Calu3 (cell line): ENCODE measurements around the gene C6orf15. TPM values are rescaled to one million over a fixed set of nuclear protein-coding genes. Genes with fewer than 3 reads are reported as not detected.

Source experiments
- BruUV-seq: library from RNA; stranded (reverse); fragments of 400-500 nt; replicated peaks from 2 replicates; lab custom pipeline; 2021; lab: Mats Ljungman, UMichigan
- CTCF ChIA-PET: fragments of 300-600 bp; sonication (Branson Sonifier 250); formaldehyde crosslinking; loops from one replicate; lab custom pipeline; 2022; ENCODE audit warnings: antibody characterized with exemption; lab: Charles Lee
- DNase-seq: peaks from one replicate; pipeline ENCODE4 v3.0.0; 2022
- H3K27ac Mint-ChIP-seq: one replicate; pipeline ENCODE4 v1.8.0; 2022; ENCODE audit warnings: mixed read lengths; ENCODE audit not compliant: unreplicated experiment
- H3K27me3 Mint-ChIP-seq: one replicate; pipeline ENCODE4 v1.8.0; 2022; ENCODE audit warnings: mixed read lengths; ENCODE audit not compliant: unreplicated experiment
- H3K36me3 Mint-ChIP-seq: one replicate; pipeline ENCODE4 v1.8.0; 2022; ENCODE audit warnings: mild to moderate bottlenecking, moderate library complexity, mixed read lengths; ENCODE audit not compliant: insufficient read depth, unreplicated experiment
- H3K4me1 Mint-ChIP-seq: one replicate; pipeline ENCODE4 v1.8.0; 2022; ENCODE audit warnings: mild to moderate bottlenecking, low read depth, mixed read lengths; ENCODE audit not compliant: unreplicated experiment
- H3K4me3 Mint-ChIP-seq: one replicate; pipeline ENCODE4 v1.8.0; 2022; ENCODE audit warnings: mild to moderate bottlenecking, low read depth, moderate library complexity, mixed read lengths; ENCODE audit not compliant: unreplicated experiment
- H3K9me3 Mint-ChIP-seq: one replicate; pipeline ENCODE4 v1.8.0; 2022; ENCODE audit warnings: low read depth, mixed read lengths; ENCODE audit not compliant: unreplicated experiment
- CTCF ChIP-seq: fragments of 200-600 bp; IDR thresholded peaks from one replicate; pipeline ENCODE4 v1.8.0; 2022; ENCODE audit warnings: antibody characterized with exemption; ENCODE audit not compliant: unreplicated experiment
- intact Hi-C: fragments of 100-400 bp; cut with micrococcal nuclease; formaldehyde crosslinking; loops from one replicate; pipeline ENCODE4 v1.10.0; 2022; ENCODE audit not compliant: unreplicated experiment
- total RNA-seq: library from RNA; stranded (reverse); gene quantifications from 2 replicates; pipeline ENCODE4 v1.2.3, GENCODE V29; 2022

C6orf15 gene
- total RNA-seq, 1 experiment from 2014 or later, result not detected

GRCh38 chr6:31086788-31087440 lies 25.5 kb downstream of the C6orf15 start:
- peaks cover 33% of the 10 kb centered on the region for H3K4me1 Mint-ChIP-seq
- H3K4me3 Mint-ChIP-seq, result no peak overlapping the region
- no peaks in the 10 kb centered on the region for H3K27me3 Mint-ChIP-seq
- intact Hi-C loops, result loop anchor here (1.0 to 10.0 kb wide), 5 partner anchors 28 to 602 kb away; partner anchors contain the start of genes HLA-E and PSORS1C1
- no peaks in the 10 kb centered on the region for H3K9me3 Mint-ChIP-seq
- CTCF ChIA-PET, result interaction anchor here (0.6 to 2.4 kb wide), 46 partner anchors 8 to 1043 kb away, joined by 3 to 68 read pairs (median 5); partner anchors contain the start of genes ABCF1, DDR1, DHX16 and FKBPL
- no TSS peak for BruUV-seq
- no peaks in the 10 kb centered on the region for H3K36me3 Mint-ChIP-seq
- DNase-seq, result no peak
- no peak for TF ChIP-seq CTCF
- H3K27ac Mint-ChIP-seq, result no peak overlapping the region

DNA sequence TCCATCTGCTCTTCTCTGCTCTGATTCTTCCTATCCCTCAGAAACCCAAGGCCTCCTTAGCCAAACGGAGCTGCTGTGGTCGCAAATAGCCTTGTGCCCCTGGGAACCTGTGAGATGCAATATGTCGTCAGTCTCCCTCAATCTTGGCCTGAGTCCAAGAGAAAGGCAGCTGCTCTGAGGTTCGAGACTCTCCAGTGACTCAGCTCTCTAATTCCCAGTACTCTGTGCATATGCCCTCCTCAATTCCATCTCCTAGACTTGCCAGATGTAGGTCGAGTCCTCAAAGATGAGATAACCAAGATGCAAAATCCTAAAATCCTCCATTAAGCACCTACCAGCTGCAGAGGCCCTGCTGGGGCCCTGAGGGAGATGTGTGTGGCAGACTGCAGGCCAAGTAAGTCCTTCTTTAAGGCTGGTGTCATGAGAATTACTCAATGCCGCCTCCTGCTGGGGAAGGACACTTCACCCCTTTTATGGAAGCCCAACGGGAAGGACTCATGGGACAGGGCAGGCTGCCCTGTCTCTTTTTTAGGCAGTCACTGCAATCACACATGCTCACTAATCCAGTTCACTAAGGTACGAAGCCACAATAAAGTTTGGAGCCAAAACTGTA lies 28.5 kb downstream of the C6orf15 start:
- Mint-ChIP-seq H3K4me3 (no peak overlapping the region), H3K4me1 (peaks cover 24% of the 10 kb centered on the region), H3K27ac (no peak overlapping the region), H3K36me3 (no peaks in the 10 kb centered on the region), H3K9me3 (no peaks in the 10 kb centered on the region), H3K27me3 (no peaks in the 10 kb centered on the region)
- intact Hi-C loops, result loop anchor here (10.0 kb wide), 1 partner anchor 599 kb away; the partner anchor contains the start of gene HLA-E
- BruUV-seq, result no TSS peak
- peak; percentile 55 for TF ChIP-seq CTCF
- DNase-seq, result peak; percentile 61
- CTCF ChIA-PET, result interaction anchor here (1.4 to 1.8 kb wide), 3 partner anchors 13 to 168 kb away, joined by 4 to 6 read pairs (median 4); partner anchors contain the start of gene PSORS1C1

DNA sequence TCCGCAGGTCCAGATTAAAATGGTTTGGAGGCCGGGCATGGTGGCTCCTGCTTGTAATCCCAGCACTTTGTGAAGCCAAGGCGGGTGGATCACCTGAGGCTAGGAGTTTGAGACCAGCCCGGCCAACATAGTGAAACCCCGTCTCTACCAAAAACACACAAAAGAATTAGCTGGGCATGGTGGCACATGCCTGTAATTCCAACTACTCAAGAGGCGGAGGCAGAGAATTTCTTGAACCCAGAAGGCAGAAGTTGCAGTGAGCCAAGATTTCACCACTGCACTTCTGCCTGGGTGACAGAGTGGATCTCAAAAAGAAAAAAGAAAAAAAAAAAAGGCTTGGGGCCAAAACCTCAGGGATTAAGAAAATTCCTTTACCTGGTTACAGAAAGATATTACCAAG lies 30.5 kb downstream of the C6orf15 start:
- Mint-ChIP-seq H3K36me3 (no peaks in the 10 kb centered on the region), H3K4me1 (peaks cover 12% of the 10 kb centered on the region), H3K27me3 (no peaks in the 10 kb centered on the region), H3K4me3 (no peak overlapping the region), H3K27ac (no peak overlapping the region), H3K9me3 (no peaks in the 10 kb centered on the region)
- intact Hi-C loops, result loop anchor here (10.0 kb wide), 1 partner anchor 597 kb away; the partner anchor contains the start of gene HLA-E
- no peak for TF ChIP-seq CTCF
- no peak for DNase-seq
- no TSS peak for BruUV-seq
- CTCF ChIA-PET, result interaction anchor here (0.6 to 5.1 kb wide), 6 partner anchors 11 to 196 kb away, joined by 3 to 81 read pairs (median 4); partner anchors contain the start of genes PSORS1C1 and VARS2

DNA sequence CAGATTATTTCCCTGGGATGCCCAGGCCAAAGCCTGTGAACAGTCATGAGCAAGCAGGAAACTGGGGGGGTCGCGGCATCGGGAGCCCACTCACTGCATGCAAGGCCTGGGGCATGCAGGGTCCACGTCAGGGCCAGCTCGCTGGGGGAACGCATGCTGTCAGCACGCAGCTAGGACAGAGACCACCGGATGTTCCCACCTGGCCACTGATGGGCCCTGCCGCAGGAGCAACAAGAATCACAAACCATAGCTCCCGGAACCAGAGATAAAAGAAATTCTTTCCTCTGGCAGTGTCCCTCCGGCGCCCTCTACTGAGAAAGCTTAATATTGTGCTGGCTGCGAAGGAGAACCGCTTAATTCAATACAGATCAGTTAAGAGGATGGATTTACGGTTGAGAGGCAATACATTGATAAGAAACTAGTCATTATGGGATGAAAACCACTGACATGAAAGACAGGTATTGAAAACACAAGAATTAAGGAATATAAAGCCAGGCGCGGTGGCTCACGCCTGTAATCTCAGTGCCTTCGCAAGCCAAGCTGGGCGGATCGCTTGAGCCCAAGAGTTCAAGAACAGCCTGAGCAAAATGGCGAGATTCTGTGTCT lies 32.6 kb downstream of the C6orf15 start:
- no TSS peak for BruUV-seq
- intact Hi-C loops, result loop anchor here (2.0 to 10.0 kb wide), 2 partner anchors 165 to 595 kb away; partner anchors contain the start of genes HLA-E and VARS2

More for the DNA sequence above, 32.6 kb downstream of the C6orf15 start:
- TF ChIP-seq CTCF, result peak; percentile 89
- no peaks in the 10 kb centered on the region for H3K27me3 Mint-ChIP-seq
- H3K36me3 Mint-ChIP-seq, result no peaks in the 10 kb centered on the region
- no peaks in the 10 kb centered on the region for H3K9me3 Mint-ChIP-seq
- peaks cover 8% of the 10 kb centered on the region for H3K4me1 Mint-ChIP-seq
- CTCF ChIA-PET, result interaction anchor here (0.5 to 5.1 kb wide), 41 partner anchors 8 to 352 kb away, joined by 3 to 81 read pairs (median 5); partner anchors contain the start of genes DDR1, GTF2H4, MUCL3 and PSORS1C1
- no peak overlapping the region for H3K4me3 Mint-ChIP-seq
- DNase-seq, result peak; percentile 89
- no peak overlapping the region for H3K27ac Mint-ChIP-seq
